Hepatocyte (in vitro differentiated cells): Measurements from ENCODE around the gene DCAF6. TPM values are rescaled to one million over a fixed set of nuclear protein-coding genes. Genes with fewer than 3 reads are reported as not detected.

Experiments
- DNase-seq: peaks from one replicate; pipeline ENCODE4 v3.0.0-alpha.2; 2016; ENCODE audit warnings: low spot score
- H2AFZ ChIP-seq: fragments of 200-600 bp; sonication (generic); 2 replicates; pipeline ENCODE4 v1.6.0; 2016; ENCODE audit warnings: antibody characterized with exemption, mild to moderate bottlenecking
- H3K27ac ChIP-seq: fragments of 200-600 bp; sonication (generic); 2 replicates; pipeline ENCODE4 v1.5.1; 2016; ENCODE audit warnings: mild to moderate bottlenecking
- H3K27me3 ChIP-seq: fragments of 200-600 bp; sonication (generic); 2 replicates; pipeline ENCODE4 v1.6.1; 2016
- H3K36me3 ChIP-seq: fragments of 200-600 bp; sonication (generic); replicated peaks from 2 replicates; pipeline ENCODE4 v1.5.1; 2016; ENCODE audit warnings: low read depth; ENCODE audit not compliant: insufficient read depth
- H3K4me1 ChIP-seq: fragments of 200-600 bp; sonication (generic); 2 replicates; pipeline ENCODE4 v1.5.1; 2016; ENCODE audit warnings: mild to moderate bottlenecking, moderate library complexity; ENCODE audit not compliant: insufficient read depth
- H3K4me2 ChIP-seq: fragments of 200-600 bp; sonication (generic); 2 replicates; pipeline ENCODE4 v1.6.0; 2016
- H3K4me3 ChIP-seq: fragments of 200-600 bp; sonication (generic); 2 replicates; pipeline ENCODE4 v1.5.1; 2016; ENCODE audit warnings: mild to moderate bottlenecking
- H3K79me2 ChIP-seq: fragments of 200-600 bp; sonication (generic); 2 replicates; pipeline ENCODE4 v1.6.0; 2017; ENCODE audit warnings: mild to moderate bottlenecking
- H3K9me2 ChIP-seq: fragments of 200-600 bp; sonication (generic); replicated peaks from 2 replicates; pipeline ENCODE4 v1.6.0; 2017; ENCODE audit warnings: mild to moderate bottlenecking; ENCODE audit not compliant: insufficient read depth
- H3K9me3 ChIP-seq: fragments of 200-600 bp; sonication (generic); 2 replicates; pipeline ENCODE4 v1.5.1; 2016; ENCODE audit warnings: low read depth, mild to moderate bottlenecking
- H4K20me1 ChIP-seq: fragments of 200-600 bp; sonication (generic); 2 replicates; pipeline ENCODE4 v1.6.0; 2016; ENCODE audit warnings: mild to moderate bottlenecking; ENCODE audit not compliant: insufficient read depth, poor library complexity, severe bottlenecking
- CTCF ChIP-seq: fragments of 200-600 bp; sonication (generic); IDR thresholded peaks from 2 replicates; pipeline ENCODE4 v1.5.1; 2016; ENCODE audit warnings: antibody characterized with exemption, mild to moderate bottlenecking; ENCODE audit not compliant: poor library complexity
- EZH2 ChIP-seq: fragments of 200-600 bp; sonication (generic); IDR thresholded peaks from 2 replicates; pipeline ENCODE4 v1.6.1; 2016; ENCODE audit warnings: antibody characterized with exemption, mild to moderate bottlenecking, borderline replicate concordance
- EZH2phosphoT487 ChIP-seq: fragments of 200-600 bp; sonication (generic); IDR thresholded peaks from one replicate; pipeline ENCODE4 v1.6.1; 2018; ENCODE audit warnings: antibody characterized with exemption, mild to moderate bottlenecking, low read depth, moderate library complexity; ENCODE audit not compliant: unreplicated experiment, severe bottlenecking
- WGBS: methylation state at CpG from one replicate; pipeline ENCODE4 v1.1.6; 2016; ENCODE audit warnings: low lambda C conversion rate; ENCODE audit errors: missing lambda C conversion rate; 5-methylcytosine and 5-hydroxymethylcytosine counted together
- polyA plus RNA-seq: library from polyadenylated mRNA; unstranded; fragments of >200 nt; fragmentation: Nextera tagmentation; extraction: Ambion mirVana; gene quantifications from 2 replicates; pipeline ENCODE4 v1.2.1, GENCODE V29; 2016
- total RNA-seq: library from RNA; depleted of rRNA; stranded (reverse); fragments of >200 nt; gene quantifications from 2 replicates; pipeline ENCODE4 v1.2.3, GENCODE V29; 2014

The DCAF6 gene
- total and polyA plus RNA-seq, 2 experiments from 2014 or later: 62.7 to 69.4 TPM

GRCh38 chr1:167924543-167925231 is 11.8 kb upstream of the DCAF6 start:
- Histone ChIP-seq H3K4me2 (no peak overlapping the region), H3K4me3 (no peak overlapping the region), H3K9me2 (no peaks in the 10 kb centered on the region), H2AFZ (no peak overlapping the region), H3K36me3 (no peaks in the 10 kb centered on the region), H4K20me1 (no peaks in the 10 kb centered on the region), H3K27ac (no peak overlapping the region), H3K9me3 (no peaks in the 10 kb centered on the region), H3K4me1 (peaks cover 25% of the 10 kb centered on the region), H3K27me3 (no peaks in the 10 kb centered on the region), H3K79me2 (peaks cover 85% of the 10 kb centered on the region)
- TF ChIP-seq CTCF: no peak
- no peak for TF ChIP-seq EZH2
- TF ChIP-seq EZH2phosphoT487: no peak
- WGBS: 93% methylated on average over 2 of the region's 2 CpGs
- DNase-seq: no peak

DNA sequence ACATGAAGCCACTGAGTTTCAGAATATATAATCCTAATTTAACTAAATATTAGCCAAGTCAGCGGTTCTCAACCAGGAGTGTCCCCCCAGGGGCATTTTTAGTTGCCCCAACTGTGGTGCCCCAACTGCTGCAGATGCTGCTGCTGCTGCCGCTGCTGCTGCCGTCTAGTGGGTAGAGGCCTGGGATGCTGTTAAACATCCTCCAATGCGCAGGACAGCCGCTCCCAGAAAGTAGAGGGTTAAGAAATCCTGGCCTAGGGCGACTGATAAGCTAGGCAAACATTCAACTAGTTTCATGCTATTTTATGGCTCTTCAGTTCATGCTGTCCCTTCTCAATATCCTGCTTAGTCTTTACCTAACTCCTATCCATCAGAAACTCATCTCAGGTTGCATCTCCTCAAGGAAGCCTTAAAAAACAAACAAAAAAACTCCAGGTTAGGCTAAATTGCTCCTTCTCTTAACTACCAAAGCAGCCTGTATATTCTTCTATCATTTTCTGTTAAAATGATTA is 9.9 kb upstream of the DCAF6 start:
- H3K36me3 ChIP-seq: no peaks in the 10 kb centered on the region
- TF ChIP-seq CTCF (no peak), EZH2 (no peak), EZH2phosphoT487 (no peak)
- H3K4me2 ChIP-seq: peak overlapping the region; percentile 70
- peak; percentile 71 for DNase-seq
- H3K27ac ChIP-seq: peak overlapping the region; percentile 87
- H3K9me2 ChIP-seq: no peaks in the 10 kb centered on the region
- H3K79me2 ChIP-seq: peaks cover 85% of the 10 kb centered on the region
- H3K9me3 ChIP-seq: no peaks in the 10 kb centered on the region
- peaks cover 33% of the 10 kb centered on the region for H3K4me1 ChIP-seq
- no peaks in the 10 kb centered on the region for H4K20me1 ChIP-seq
- no peak overlapping the region for H2AFZ ChIP-seq
- H3K4me3 ChIP-seq: no peak overlapping the region
- whole genome bisulfite sequencing: 40% methylated on average over 6 of the region's 6 CpGs
- no peaks in the 10 kb centered on the region for H3K27me3 ChIP-seq

- Histone ChIP-seq H3K36me3 (no peaks in the 10 kb centered on the region), H3K9me2 (no peaks in the 10 kb centered on the region), H3K27me3 (no peaks in the 10 kb centered on the region), H3K9me3 (no peaks in the 10 kb centered on the region), H3K27ac (peak overlapping the region; percentile 87), H4K20me1 (no peaks in the 10 kb centered on the region), H2AFZ (no peak overlapping the region), H3K4me2 (peak overlapping the region; percentile 70), H3K4me1 (peaks cover 31% of the 10 kb centered on the region), H3K79me2 (peaks cover 85% of the 10 kb centered on the region), H3K4me3 (no peak overlapping the region)
- 59% methylated on average over 4 of the region's 4 CpGs for WGBS
- DNase-seq: no peak
- no peak for TF ChIP-seq EZH2phosphoT487
- no peak for TF ChIP-seq CTCF
- no peak for TF ChIP-seq EZH2
Measured at GRCh38 chr1:167927046-167927754, 9.3 kb upstream of the DCAF6 start.
